A673 (cell line): ENCODE measurements around the gene CADPS2. TPM values are rescaled to one million over a fixed set of nuclear protein-coding genes. Genes with fewer than 3 reads are reported as not detected.

Source experiments
- BruUV-seq: library from RNA; stranded (reverse); fragments of 400-500 nt; replicated peaks from 2 replicates; lab custom pipeline; 2021; lab: Mats Ljungman, UMichigan
- CTCF ChIA-PET: fragments of 300-600 bp; sonication (Branson Sonifier 250); formaldehyde crosslinking; loops from one replicate; lab custom pipeline; 2022; ENCODE audit warnings: antibody characterized with exemption; lab: Charles Lee
- POLR2A ChIA-PET: fragments of 300-600 bp; sonication (Branson Sonifier 250); formaldehyde crosslinking; loops from one replicate; lab custom pipeline; 2022; ENCODE audit warnings: antibody characterized with exemption; ENCODE audit not compliant: low non-redundant PET; lab: Charles Lee
- DNase-seq: peaks from one replicate; pipeline ENCODE4 v3.0.0-alpha.2; 2015; ENCODE audit warnings: low spot score
- H3K27ac ChIP-seq: fragments of 200-600 bp; sonication (generic); 2 replicates; pipeline ENCODE4 v1.5.1; 2016; ENCODE audit warnings: mixed run types, low read depth, mild to moderate bottlenecking, mixed read lengths, antibody characterized with exemption, low read length; ENCODE audit not compliant: poor library complexity, severe bottlenecking
- H3K27me3 ChIP-seq: fragments of 200-600 bp; sonication (generic); replicated peaks from 2 replicates; pipeline ENCODE4 v1.6.1; 2017; ENCODE audit warnings: mixed run types, low read depth, mild to moderate bottlenecking, mixed read lengths, antibody characterized with exemption, low read length; ENCODE audit not compliant: insufficient read depth, poor library complexity
- H3K36me3 ChIP-seq: fragments of 200-600 bp; sonication (generic); 2 replicates; pipeline ENCODE4 v1.6.1; 2016; ENCODE audit warnings: mixed run types, mild to moderate bottlenecking, mixed read lengths, antibody characterized with exemption, low read length; ENCODE audit not compliant: insufficient read depth, poor library complexity, severe bottlenecking
- H3K4me1 ChIP-seq: fragments of 200-600 bp; sonication (generic); 2 replicates; pipeline ENCODE4 v1.6.1; 2017; ENCODE audit warnings: mixed run types, mild to moderate bottlenecking, mixed read lengths, antibody characterized with exemption, low read length; ENCODE audit not compliant: insufficient read depth, poor library complexity, severe bottlenecking
- H3K4me3 ChIP-seq: fragments of 200-600 bp; sonication (generic); 2 replicates; pipeline ENCODE4 v1.5.1; 2016; ENCODE audit warnings: low read depth, mixed run types, mild to moderate bottlenecking, mixed read lengths, low read length; ENCODE audit not compliant: poor library complexity, severe bottlenecking
- H3K9me3 ChIP-seq: fragments of 200-600 bp; sonication (generic); 2 replicates; pipeline ENCODE4 v1.6.1; 2016; ENCODE audit warnings: mixed run types, low read depth, mild to moderate bottlenecking, mixed read lengths, antibody characterized with exemption, low read length; ENCODE audit not compliant: poor library complexity, severe bottlenecking
- CTCF ChIP-seq: fragments of 300-800, 200-600 bp; sonication (generic); conservative IDR thresholded peaks from 2 replicates; pipeline ENCODE4 v1.5.1; 2017; ENCODE audit warnings: low read depth, mild to moderate bottlenecking, antibody characterized with exemption, low read length, moderate library complexity, mixed read lengths
- EZH2 ChIP-seq: fragments of 200-600 bp; sonication (generic); IDR thresholded peaks from 2 replicates; pipeline ENCODE4 v1.6.1; 2017; ENCODE audit warnings: borderline replicate concordance, low read depth, mild to moderate bottlenecking, mixed read lengths, antibody characterized with exemption, low read length; ENCODE audit not compliant: poor library complexity, severe bottlenecking
- intact Hi-C: fragments of 100-400 bp; cut with micrococcal nuclease; formaldehyde crosslinking; loops from one replicate; pipeline ENCODE4 v1.10.0; 2022; ENCODE audit not compliant: unreplicated experiment
- total RNA-seq: library from RNA; stranded (reverse); gene quantifications from 2 replicates; pipeline ENCODE4 v1.2.3, GENCODE V29; 2021

CADPS2 gene
- total RNA-seq, 1 experiment from 2014 or later = 81.3 TPM

GRCh38 chr7:122578350-122578749 lies 307.9 kb downstream of the CADPS2 start:
- no peaks in the 10 kb centered on the region for H3K27me3 ChIP-seq
- H3K9me3 ChIP-seq = no peaks in the 10 kb centered on the region
- no peak overlapping the region for H3K4me3 ChIP-seq
- H3K27ac ChIP-seq = no peak overlapping the region
- intact Hi-C loops = no loop called here
- no peaks in the 10 kb centered on the region for H3K36me3 ChIP-seq
- BruUV-seq = no TSS peak
- no peaks in the 10 kb centered on the region for H3K4me1 ChIP-seq
- DNase-seq = no peak
- CTCF ChIA-PET = no interaction called here
- POLR2A ChIA-PET = no interaction called here
- TF ChIP-seq EZH2 (no peak), CTCF (no peak)

GRCh38 chr7:122577449-122578003 lies 308.7 kb downstream of the CADPS2 start:
- Histone ChIP-seq H3K4me3 (no peak overlapping the region), H3K27ac (no peak overlapping the region), H3K36me3 (no peaks in the 10 kb centered on the region), H3K27me3 (no peaks in the 10 kb centered on the region), H3K9me3 (no peaks in the 10 kb centered on the region), H3K4me1 (no peaks in the 10 kb centered on the region)
- ChIA-PET POLR2A (no interaction called here), CTCF (no interaction called here)
- BruUV-seq = no TSS peak
- DNase-seq = no peak
- TF ChIP-seq EZH2 (no peak), CTCF (no peak)
- intact Hi-C loops = no loop called here

GRCh38 chr7:122572706-122573105 lies 313.6 kb downstream of the CADPS2 start:
- TF ChIP-seq EZH2 (no peak), CTCF (no peak)
- CTCF ChIA-PET = no interaction called here
- DNase-seq = no peak
- POLR2A ChIA-PET = no interaction called here
- no peak overlapping the region for H3K27ac ChIP-seq
- H3K4me1 ChIP-seq = no peaks in the 10 kb centered on the region
- H3K27me3 ChIP-seq = no peaks in the 10 kb centered on the region
- BruUV-seq = no TSS peak
- H3K36me3 ChIP-seq = no peaks in the 10 kb centered on the region
- no peak overlapping the region for H3K4me3 ChIP-seq
- H3K9me3 ChIP-seq = no peaks in the 10 kb centered on the region
- intact Hi-C loops = no loop called here
